GM11168 (cell line): Measurements from ENCODE around the gene ZNG1B.
"Not testable (repeated sequence)": the region's sequence is repeated elsewhere in the genome, so short reads cannot be mapped to it uniquely, and the experiment has no call there.

Experiments used
- in situ Hi-C: fragments of 300-500 bp; cut with MboI; formaldehyde crosslinking; loops from one replicate; pipeline ENCODE4 v1.12.0; 2022; ENCODE audit warnings: low sequenced_read_pairs; ENCODE audit not compliant: unreplicated experiment

The ZNG1B gene

DNA sequence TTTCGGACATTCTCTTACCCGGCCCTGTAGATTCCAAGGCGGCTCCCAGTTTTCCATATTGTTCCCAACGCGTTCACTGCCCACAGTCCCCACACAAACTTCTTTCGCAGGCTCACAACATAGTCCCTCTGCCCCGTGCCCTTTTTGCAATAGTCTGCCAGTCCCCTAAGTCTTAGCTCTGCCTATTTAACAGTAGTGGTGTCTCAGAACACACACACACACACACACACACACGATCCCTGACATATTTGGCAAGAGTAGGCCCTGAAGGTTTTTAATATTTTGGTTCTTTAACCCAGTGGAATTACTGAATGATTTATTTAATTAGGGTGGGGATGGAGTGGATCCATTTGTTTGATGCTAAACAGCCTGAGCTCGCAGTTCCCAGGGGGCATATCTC, 105.0 kb downstream of the ZNG1B start:
- in situ Hi-C loops, result not testable (repeated sequence)
